Fibroblast of skin of abdomen (primary cell): ENCODE results near the gene ASGR1.

Experiments used
- DNase-seq: peaks from one replicate; pipeline ENCODE4 v3.0.0-alpha.2; 2013

The ASGR1 gene

GRCh38 chr17:7216242-7217112 lies 37.3 kb upstream of the ASGR1 start:
- no peak for DNase-seq

DNA sequence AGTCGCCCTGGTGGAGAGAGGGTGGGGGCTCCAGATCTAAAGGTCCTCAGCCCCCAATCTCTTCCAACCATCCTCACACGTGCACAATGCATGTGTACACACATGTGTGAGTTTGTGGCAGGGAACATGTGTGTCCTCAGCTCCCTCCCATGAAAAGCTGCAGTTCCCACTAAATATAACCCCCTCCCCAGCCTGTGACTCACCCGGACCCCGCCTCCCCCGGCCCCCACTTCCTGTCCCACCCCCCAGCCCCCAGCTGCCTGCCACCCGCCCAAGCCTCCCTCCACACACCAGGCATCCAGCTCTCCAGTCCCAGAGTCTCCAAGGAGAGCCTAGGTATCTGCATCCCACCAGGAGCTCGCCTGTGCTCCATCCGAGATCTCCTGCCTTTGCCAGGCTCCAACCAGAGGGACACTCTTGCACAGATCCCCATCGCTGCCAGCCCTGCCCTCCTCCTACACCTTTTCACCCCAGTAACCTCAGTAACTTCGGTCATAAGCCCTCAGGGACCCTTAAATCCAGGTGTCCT lies 36.5 kb upstream of the ASGR1 start:
- DNase-seq: no peak

GRCh38 chr17:7215136-7215638 lies 36.0 kb upstream of the ASGR1 start:
- DNase-seq: no peak

- DNase-seq: peak; percentile 97
These were observed 35.3 kb upstream of the ASGR1 start for GRCh38 chr17:7214300-7215135.

DNA sequence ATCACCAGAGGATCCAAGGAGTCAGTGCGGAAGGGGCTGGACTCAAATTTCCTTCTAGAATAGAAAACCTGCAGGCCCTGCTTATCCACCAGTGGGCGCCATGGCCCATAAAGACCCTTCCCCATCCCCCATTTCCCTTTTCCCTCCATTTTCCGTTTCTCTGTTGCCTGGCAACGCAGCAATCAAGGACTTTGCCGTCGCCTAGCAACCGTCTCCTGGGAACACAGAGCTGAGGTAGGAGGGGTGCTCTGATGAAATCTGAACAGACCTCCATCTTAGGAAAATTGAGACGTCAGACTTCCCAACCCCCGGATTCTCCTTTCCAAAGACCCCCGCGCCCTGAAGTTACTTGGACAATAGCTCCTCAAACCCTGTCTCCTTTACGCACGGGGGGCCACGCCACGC lies 34.7 kb upstream of the ASGR1 start:
- peak; percentile 75 for DNase-seq

DNA sequence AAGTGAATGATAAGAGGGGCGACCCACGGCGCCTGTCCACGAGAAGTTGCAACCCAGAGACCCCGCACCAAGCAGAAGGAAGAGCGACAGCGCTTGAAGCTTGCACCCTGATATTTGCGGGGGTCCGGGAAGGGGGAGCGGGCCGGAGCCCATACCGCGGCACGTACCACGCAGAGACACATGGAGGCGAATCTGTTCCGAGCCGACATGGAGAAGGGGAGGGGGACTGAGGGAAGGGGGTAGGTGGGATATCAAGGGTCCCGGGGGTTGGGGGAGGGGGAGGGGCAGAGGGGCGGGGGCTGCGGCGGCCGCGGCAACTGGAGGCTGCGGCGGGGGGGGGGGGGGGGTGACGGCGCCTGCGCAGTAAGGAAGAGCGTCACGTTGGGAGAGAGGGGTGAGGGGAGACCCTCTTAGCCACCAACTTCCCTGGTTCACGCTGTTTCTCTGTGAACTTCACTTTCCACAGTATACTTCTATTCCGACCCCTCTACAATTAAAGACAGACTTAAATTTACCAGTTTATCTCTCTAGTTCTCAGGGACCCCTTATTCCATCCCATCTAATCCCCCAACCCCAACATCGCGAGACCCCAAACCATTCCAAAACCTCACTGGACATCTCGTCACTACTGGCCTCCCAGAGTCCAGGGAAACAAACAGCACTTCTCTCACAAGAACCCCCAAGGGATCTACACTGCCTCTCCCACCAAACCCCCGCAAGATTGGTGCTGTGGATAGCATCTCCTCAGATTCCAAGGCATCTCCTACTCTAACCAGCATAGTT lies 32.5 kb upstream of the ASGR1 start:
- DNase-seq: no peak

DNA sequence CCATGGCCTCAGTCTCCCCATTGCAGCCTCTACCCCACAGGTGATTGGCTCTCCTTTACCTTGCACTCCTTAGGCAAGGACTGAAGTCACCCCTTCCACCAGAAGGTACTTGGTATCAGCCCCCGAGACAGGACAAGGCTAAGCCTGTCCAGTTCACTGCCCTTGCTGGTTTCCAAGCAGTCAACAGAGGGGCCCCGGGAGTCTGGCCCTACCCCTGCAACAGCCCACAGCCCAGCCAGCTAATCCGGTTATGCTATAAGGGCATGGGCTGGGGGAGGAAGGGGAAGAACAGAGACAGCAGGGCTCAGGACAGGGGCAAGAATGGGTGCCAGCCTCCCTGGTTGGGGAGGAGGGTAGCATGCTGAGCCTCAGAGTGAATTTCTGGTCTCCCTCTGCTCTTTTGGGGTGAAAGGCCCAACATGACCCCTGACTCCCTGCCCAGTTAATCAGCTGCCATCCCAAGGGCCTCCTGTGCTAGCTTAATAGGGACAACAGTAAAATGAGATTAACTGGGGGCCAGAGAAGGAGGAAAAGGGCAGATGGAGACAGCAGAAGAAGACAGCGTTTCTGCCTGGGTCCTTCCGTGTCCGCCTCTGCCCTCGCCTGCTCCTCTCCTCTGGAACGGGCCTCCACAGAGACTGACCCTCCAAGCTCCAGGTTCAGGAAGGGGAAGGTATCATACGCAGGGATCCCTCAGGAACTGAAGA lies 29.7 kb upstream of the ASGR1 start:
- DNase-seq: no peak

GRCh38 chr17:7208027-7208571 lies 28.9 kb upstream of the ASGR1 start:
- no peak for DNase-seq

GRCh38 chr17:7207120-7208001 lies 28.2 kb upstream of the ASGR1 start:
- DNase-seq: no peak

- DNase-seq: no peak
These were observed 26.4 kb upstream of the ASGR1 start for GRCh38 chr17:7205561-7205960.

DNA sequence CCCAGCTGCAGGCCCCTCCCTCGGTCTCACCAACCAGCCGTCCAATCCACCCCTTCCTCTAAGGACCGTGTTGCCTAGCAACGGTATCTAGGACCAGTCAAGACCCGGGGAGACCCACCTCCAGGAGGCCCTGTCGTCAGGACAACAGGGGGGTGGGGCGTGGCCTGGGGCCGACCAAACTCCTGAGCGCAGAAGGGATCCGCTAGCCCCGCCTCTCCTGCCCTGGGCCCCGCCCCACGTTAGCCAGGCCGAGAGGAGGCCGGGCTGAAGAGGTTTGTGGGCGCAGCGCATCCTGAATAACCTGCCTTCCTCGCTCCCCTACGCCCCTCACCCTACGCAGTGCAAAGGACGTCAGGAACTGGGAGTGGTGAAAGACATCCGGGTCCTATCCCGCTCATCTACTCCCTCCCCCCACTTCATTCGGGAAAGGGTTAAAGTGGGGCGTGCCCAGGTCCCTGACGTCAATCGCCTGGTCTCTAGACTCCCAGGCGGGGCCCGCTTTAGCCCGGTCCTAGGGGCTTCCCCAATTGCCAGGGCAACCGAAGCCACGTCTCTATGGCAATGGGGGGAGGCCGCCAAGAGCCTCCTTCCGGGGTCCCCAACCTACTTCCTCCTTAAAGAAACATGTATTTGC lies 25.8 kb upstream of the ASGR1 start:
- peak; percentile 87 for DNase-seq

DNA sequence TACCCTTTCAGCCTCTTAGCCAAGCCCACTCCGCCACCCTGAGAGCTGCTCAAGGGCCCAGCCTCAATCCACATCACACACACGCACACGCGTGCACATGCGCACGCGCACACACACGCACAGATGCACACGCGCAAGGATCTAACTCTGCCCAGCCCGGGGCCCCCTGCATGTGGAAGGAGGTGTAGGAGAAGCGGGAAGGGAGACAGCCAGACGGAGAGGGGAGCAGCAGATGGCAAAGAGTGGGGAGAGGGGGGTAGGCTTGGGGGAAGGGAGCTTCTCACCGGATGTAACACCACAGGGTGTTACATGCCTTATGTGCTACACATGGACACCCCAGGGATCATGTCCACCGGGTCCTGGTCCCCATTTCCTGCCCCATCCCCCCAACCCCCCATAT lies 25.2 kb upstream of the ASGR1 start:
- no peak for DNase-seq

GRCh38 chr17:7203391-7203790 lies 24.2 kb upstream of the ASGR1 start:
- no peak for DNase-seq

- no peak for DNase-seq
These were observed 17.7 kb upstream of the ASGR1 start for GRCh38 chr17:7196651-7197401.

- no peak for DNase-seq
These were observed 16.8 kb upstream of the ASGR1 start for GRCh38 chr17:7195971-7196370.

DNA sequence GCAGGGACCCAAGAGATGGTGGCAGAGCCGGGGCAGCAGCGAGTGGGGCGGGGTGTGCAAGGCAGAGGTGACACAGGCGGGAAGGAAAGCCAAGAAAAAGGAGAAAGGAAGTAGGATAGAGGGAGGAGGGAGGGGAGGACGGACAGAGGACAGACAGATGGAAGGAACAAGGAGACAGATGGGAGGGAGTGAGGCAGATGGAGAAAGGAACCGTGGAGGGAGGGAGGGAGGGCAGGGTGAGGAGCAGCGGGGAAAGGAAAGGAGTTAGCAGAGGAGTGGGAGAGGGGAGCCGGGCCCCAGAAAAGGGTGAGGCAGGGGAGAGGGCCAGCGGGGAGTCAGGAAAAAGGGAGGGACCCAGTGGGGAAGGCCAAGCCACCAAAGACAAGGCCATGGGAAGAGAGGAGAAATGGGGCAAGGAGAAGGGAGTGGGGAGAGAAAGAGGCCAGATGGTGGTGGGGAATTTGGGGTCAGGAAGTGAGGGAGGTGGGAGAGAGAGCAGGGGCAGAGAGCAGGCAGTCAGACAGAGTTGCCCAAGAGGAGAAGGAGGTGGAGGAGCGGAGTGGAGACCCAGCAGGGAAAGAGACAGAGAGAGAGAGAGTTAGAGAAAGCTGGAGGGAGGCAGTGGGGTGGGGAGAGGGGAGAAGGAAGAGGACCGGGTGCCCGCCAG lies 13.2 kb upstream of the ASGR1 start:
- no peak for DNase-seq

DNA sequence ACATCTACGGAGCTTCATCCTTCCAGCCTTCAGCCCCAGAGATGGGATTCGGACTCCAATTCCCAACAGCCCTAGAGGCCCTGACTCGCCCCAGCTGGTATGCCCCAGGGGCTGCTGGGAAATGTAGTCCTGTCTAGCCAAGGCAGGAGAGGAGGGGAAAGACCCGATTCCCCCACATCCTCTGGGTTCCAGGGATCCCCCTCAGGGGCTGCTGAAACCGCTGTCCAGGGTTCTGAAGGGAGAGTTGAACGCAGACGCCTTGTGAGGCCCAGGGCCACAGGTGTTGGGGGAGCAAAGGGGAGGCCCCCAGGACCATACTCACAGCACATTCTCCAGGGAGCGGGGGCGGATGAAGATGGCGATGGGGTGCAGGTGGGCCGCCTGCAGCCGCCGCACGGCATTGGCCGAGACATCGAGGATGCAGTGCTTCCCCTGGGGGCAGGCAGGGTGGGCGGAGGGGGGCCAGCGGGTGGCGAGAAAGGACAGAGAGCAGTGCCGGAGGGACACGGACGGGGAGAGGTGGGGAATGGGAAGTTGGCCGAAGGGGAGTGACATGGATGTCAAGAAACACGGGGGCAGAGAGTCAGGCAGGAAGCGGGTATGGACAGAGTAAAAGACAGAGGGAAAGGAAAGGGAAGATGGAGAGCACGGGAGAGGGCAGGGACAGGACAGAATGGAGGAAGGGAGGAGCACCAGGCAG lies 12.6 kb upstream of the ASGR1 start:
- no peak for DNase-seq

DNA sequence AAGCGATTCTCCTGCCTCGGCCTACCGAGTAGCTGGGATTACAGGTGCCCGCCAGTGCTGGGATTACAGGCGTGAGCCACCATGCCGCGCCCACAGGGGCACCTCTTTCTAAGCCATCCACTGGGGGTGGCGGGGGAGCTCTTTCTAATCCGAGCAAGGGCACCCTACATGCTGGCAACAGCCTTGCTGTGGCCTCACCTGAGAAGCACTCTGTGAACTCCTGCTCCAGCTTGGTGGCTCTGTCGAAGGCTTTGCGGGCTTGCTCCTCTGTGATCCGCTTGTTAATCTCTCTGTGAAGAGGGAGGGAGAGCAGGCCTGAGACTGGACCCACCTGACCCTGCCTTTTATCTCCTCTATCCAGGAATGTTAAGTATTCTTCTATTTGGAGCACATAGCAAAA lies 11.9 kb upstream of the ASGR1 start:
- DNase-seq: no peak
